ENCODE measurements around the gene RASL10B. TPM values are rescaled to one million over a fixed set of nuclear protein-coding genes. Genes with fewer than 3 reads are reported as not detected.

Gene RASL10B
- total and polyA plus RNA-seq, 10 of the 15 experiments (the other 5 are each of a cell fraction or from before 2014, with no cell fraction given): not detected

DNA sequence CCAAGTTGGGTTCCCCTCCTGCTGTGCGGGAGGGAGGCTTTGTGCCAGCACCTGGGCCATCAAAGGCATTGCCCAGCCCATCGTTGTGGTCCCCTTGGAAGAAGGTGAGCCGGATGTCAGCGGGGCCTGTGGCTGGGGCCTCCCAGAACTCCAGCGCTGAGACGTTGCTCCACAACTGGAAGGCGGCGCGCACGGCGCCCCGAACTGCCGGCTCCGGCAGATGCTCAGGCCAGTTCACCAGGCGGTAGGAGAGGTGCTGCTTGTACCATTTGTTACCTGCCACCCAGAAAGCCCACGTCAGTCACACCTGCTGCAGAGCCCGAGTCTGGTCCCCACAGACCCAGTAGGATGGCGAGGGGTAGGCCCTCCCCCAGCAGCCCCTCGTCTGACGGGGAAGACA, 41.7 kb downstream of the RASL10B start:
- POLR2A ChIA-PET: no interaction called here
- Histone ChIP-seq H3K27ac (ENCODE audit: control insufficient read depth, insufficient read depth) (no peak overlapping the region), H3K9ac (ENCODE audit: control insufficient read depth, insufficient read depth, low read length) (no peak overlapping the region), H3K4me1 (ENCODE audit: control insufficient read depth, insufficient read depth, low read length) (no peaks in the 10 kb centered on the region), H3K79me2 (ENCODE audit: control insufficient read depth, insufficient read depth, low read length) (no peaks in the 10 kb centered on the region), H4K20me1 (ENCODE audit: control insufficient read depth, insufficient read depth) (no peaks in the 10 kb centered on the region), H3K9me3 (replicated peaks; ENCODE audit: control insufficient read depth, insufficient read depth, low read length) (no peaks in the 10 kb centered on the region), H3K4me2 (ENCODE audit: control insufficient read depth, insufficient read depth) (no peak overlapping the region), H3K36me3 (ENCODE audit: control insufficient read depth in 2 of 2, insufficient read depth in 2 of 2, low read length in 1 of 2) (no peaks in the 10 kb centered on the region), H3K27me3 (replicated peaks in 1 of 2; ENCODE audit: control insufficient read depth in 2 of 2, insufficient read depth in 2 of 2, low read length in 1 of 2) (peaks cover 5 to 6% of the 10 kb centered on the region in 2 experiments), H3K4me3 (no peak overlapping the region), H2AFZ (ENCODE audit: control insufficient read depth, low read depth, low read length) (no peak overlapping the region)
- BruUV-seq (replicated peaks): no TSS peak
- ATAC-seq: no peak
- CTCF ChIA-PET: no interaction called here
- DNase-seq (ENCODE audit: low read depth, low spot score): no peak
- SMC1A ChIA-PET (ENCODE audit: uncharacterized antibody, unreplicated experiment): no interaction called here
- FAIRE-seq: no peak
- 42% methylated on average over 20 of the region's 20 CpGs for WGBS (ENCODE audit: insufficient coverage, insufficient replicate concordance, low lambda C conversion rate, missing lambda C conversion rate)
- in situ Hi-C loops (cut with MboI) (no loop called here), intact Hi-C loops (cut with micrococcal nuclease; ENCODE audit: unreplicated experiment) (no loop called here)
- RAD21 ChIA-PET (ENCODE audit: unreplicated experiment): no interaction called here
- TF ChIP-seq YBX1 (IDR thresholded peaks at IDR 0.05) (no peak), MEF2A (IDR thresholded peaks at IDR 0.05; ENCODE audit: insufficient read depth, low read depth, low read length) (no peak), TARDBP (IDR thresholded peaks at IDR 0.05; ENCODE audit: borderline replicate concordance) (no peak), STAT3 (IDR thresholded peaks at IDR 0.05; ENCODE audit: low read depth, low read length) (no peak), SP1 (IDR thresholded peaks at IDR 0.05; ENCODE audit: low read depth, low read length) (no peak), PML (IDR thresholded peaks at IDR 0.05; ENCODE audit: low read length) (no peak), MEF2B (IDR thresholded peaks at IDR 0.05; ENCODE audit: partially characterized antibody, poor library complexity, severe bottlenecking) (no peak), EZH2 (IDR thresholded peaks at IDR 0.05; ENCODE audit: borderline replicate concordance, control insufficient read depth, low read depth, low read length) (no peak), WRNIP1 (IDR thresholded peaks at IDR 0.05; ENCODE audit: borderline replicate concordance, low read depth, low read length) (no peak), NFIC (IDR thresholded peaks at IDR 0.05; ENCODE audit: low read depth, low read length) (no peak), SUZ12 (IDR thresholded peaks at IDR 0.05; ENCODE audit: unreplicated experiment) (no peak), RCOR1 (conservative IDR thresholded peaks at IDR 0.05; ENCODE audit: low read depth, low read length) (no peak)
- TF ChIP-seq, protein P1, sequence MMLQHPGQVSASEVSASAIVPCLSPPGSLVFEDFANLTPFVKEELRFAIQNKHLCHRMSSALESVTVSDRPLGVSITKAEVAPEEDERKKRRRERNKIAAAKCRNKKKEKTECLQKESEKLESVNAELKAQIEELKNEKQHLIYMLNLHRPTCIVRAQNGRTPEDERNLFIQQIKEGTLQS (IDR thresholded peaks at IDR 0.05; ENCODE audit: borderline replicate concordance, extremely low read depth, low read depth, low read length): no peak
- TF ChIP-seq, protein P2, sequence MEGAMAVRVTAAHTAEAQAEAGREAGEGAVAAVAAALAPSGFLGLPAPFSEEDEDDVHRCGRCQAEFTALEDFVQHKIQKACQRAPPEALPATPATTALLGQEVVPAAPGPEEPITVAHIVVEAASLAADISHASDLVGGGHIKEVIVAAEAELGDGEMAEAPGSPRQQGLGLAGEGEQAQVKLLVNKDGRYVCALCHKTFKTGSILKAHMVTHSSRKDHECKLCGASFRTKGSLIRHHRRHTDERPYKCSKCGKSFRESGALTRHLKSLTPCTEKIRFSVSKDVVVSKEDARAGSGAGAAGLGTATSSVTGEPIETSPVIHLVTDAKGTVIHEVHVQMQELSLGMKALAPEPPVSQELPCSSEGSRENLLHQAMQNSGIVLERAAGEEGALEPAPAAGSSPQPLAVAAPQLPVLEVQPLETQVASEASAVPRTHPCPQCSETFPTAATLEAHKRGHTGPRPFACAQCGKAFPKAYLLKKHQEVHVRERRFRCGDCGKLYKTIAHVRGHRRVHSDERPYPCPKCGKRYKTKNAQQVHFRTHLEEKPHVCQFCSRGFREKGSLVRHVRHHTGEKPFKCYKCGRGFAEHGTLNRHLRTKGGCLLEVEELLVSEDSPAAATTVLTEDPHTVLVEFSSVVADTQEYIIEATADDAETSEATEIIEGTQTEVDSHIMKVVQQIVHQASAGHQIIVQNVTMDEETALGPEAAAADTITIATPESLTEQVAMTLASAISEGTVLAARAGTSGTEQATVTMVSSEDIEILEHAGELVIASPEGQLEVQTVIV (IDR thresholded peaks at IDR 0.05; ENCODE audit: borderline replicate concordance, partially characterized antibody): no peak
- TF ChIP-seq, protein P3, sequence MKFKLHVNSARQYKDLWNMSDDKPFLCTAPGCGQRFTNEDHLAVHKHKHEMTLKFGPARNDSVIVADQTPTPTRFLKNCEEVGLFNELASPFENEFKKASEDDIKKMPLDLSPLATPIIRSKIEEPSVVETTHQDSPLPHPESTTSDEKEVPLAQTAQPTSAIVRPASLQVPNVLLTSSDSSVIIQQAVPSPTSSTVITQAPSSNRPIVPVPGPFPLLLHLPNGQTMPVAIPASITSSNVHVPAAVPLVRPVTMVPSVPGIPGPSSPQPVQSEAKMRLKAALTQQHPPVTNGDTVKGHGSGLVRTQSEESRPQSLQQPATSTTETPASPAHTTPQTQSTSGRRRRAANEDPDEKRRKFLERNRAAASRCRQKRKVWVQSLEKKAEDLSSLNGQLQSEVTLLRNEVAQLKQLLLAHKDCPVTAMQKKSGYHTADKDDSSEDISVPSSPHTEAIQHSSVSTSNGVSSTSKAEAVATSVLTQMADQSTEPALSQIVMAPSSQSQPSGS (IDR thresholded peaks at IDR 0.05; ENCODE audit: low read length): no peak
- TF ChIP-seq, protein P4, sequence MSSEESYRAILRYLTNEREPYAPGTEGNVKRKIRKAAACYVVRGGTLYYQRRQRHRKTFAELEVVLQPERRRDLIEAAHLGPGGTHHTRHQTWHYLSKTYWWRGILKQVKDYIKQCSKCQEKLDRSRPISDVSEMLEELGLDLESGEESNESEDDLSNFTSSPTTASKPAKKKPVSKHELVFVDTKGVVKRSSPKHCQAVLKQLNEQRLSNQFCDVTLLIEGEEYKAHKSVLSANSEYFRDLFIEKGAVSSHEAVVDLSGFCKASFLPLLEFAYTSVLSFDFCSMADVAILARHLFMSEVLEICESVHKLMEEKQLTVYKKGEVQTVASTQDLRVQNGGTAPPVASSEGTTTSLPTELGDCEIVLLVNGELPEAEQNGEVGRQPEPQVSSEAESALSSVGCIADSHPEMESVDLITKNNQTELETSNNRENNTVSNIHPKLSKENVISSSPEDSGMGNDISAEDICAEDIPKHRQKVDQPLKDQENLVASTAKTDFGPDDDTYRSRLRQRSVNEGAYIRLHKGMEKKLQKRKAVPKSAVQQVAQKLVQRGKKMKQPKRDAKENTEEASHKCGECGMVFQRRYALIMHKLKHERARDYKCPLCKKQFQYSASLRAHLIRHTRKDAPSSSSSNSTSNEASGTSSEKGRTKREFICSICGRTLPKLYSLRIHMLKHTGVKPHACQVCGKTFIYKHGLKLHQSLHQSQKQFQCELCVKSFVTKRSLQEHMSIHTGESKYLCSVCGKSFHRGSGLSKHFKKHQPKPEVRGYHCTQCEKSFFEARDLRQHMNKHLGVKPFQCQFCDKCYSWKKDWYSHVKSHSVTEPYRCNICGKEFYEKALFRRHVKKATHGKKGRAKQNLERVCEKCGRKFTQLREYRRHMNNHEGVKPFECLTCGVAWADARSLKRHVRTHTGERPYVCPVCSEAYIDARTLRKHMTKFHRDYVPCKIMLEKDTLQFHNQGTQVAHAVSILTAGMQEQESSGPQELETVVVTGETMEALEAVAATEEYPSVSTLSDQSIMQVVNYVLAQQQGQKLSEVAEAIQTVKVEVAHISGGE (CRISPR knock-in tag; IDR thresholded peaks at IDR 0.05): no peak

Measured in GM12878 (cell line).